Adrenal gland (tissue), 12 donors: ENCODE results near the gene MED26. TPM values are rescaled to one million over a fixed set of nuclear protein-coding genes. Genes with fewer than 3 reads are reported as not detected.

Experiments used
- DNase-seq, 7 donors: peaks; one replicate each; pipeline ENCODE4 v3.0.0-alpha.2; 2019 to 2020
- H3K27ac ChIP-seq, 5 donors: fragments of 200-600 bp; sonication (generic) in 4 of 5; 1 replicate in 3 of 5; 2 replicates in 2 of 5; pipeline versions ENCODE4 v1.5.1 to v1.8.0; 2016 to 2020; ENCODE audit warnings: mild to moderate bottlenecking in 1 of 5
- H3K27me3 ChIP-seq: fragments of 200-600 bp; 2 replicates; pipeline ENCODE4 v1.8.0; 2021
- H3K36me3 ChIP-seq, 2 donors: fragments of 200-600 bp; replicated peaks in 1 of 2; 1 replicate in 1 of 2; 2 replicates in 1 of 2; pipeline versions ENCODE4 v1.5.1 to v1.8.0; 2018 to 2022
- H3K4me1 ChIP-seq, 2 donors: fragments of 200-600 bp; replicated peaks in 1 of 2; 1 replicate in 1 of 2; 2 replicates in 1 of 2; pipeline versions ENCODE4 v1.5.1 to v1.8.0; 2018 to 2021
- H3K4me3 ChIP-seq, 4 donors: fragments of 200-600 bp; sonication (generic) in 3 of 4; one replicate each; pipeline ENCODE4 v1.5.1; 2016 to 2018
- H3K9me3 ChIP-seq, 3 donors: fragments of 200-600 bp; sonication (generic) in 1 of 3; replicated peaks in 1 of 3; 1 replicate in 2 of 3; 2 replicates in 1 of 3; pipeline versions ENCODE4 v1.5.1 to v1.8.0; 2016 to 2021
- CTCF ChIP-seq, 6 experiments: fragments of 450-650 bp in 4 of 6; fragments of 200-600 bp in 2 of 6; sonication (generic) in 1 of 6; IDR thresholded peaks; 1 replicate in 5 of 6; 2 replicates in 1 of 6; pipeline versions ENCODE4 v1.5.1 to v1.8.0; 2016 to 2021; ENCODE audit warnings: antibody characterized with exemption in 6 of 6, mild to moderate bottlenecking in 2 of 6, moderate library complexity in 1 of 6
- POLR2A ChIP-seq, 2 donors: fragments of 450-650 bp; IDR thresholded peaks; one replicate each; pipeline ENCODE4 v1.6.1; 2017; ENCODE audit warnings: antibody characterized with exemption in 2 of 2, mild to moderate bottlenecking in 2 of 2, moderate library complexity in 1 of 2
- WGBS, 4 donors: extraction: QIAGEN DNeasy Blood & Tissue Kit in 2 of 4; methylation state at CpG; one replicate each; pipeline versions ENCODE4 v1.1.5 to v1.1.7; 2013 to 2017; 5-methylcytosine and 5-hydroxymethylcytosine counted together
- intact Hi-C, 2 donors: fragments of 100-400 bp; cut with DNase I; formaldehyde crosslinking; loops; one replicate each; pipeline versions ENCODE4 v1.14.1 to v1.15.0; 2022 to 2023
- polyA plus RNA-seq, 3 donors: library from polyadenylated mRNA; stranded (reverse); fragments of 200-250 nt in 2 of 3; fragments of 350-450 nt in 1 of 3; fragmentation: Illumina TruSeq in 1 of 3; extraction: RNeasy Lipid Tissue Mini Kit (QIAGEN cat#74804) in 1 of 3; gene quantifications; one replicate each; pipeline ENCODE4 v1.2.3, GENCODE V29; 2013 to 2014
- total RNA-seq, 9 donors: library from RNA; depleted of rRNA in 4 of 9; stranded (reverse); fragments of >200 nt in 4 of 9; fragments of 120-200 nt in 1 of 9; fragmentation: NEBNext Ultra II Directional in 1 of 9; extraction: Animal tissue kit (Norgen Biotek cat#: 25700) in 1 of 9; gene quantifications; one replicate each; pipeline versions ENCODE4 v1.1.0 to v1.2.4, GENCODE V29; 2013 to 2023
- donor health status: healthy with polysubstance abuse.
- donor health status: Bipolar disorder and iron deficiency.
- donor health status: DM: yes; HTN: yes; CAD: no.
- donor health status: DM: no; HTN: no; CAD: no.
- donor health status: DM: no; HTN: no; CAD: no.
- donor health status: DM: yes; HTN: yes; CAD: no.

The MED26 gene
- total and polyA plus RNA-seq, 12 donors: 4.6 to 17.3 (median 9.0) TPM

- no peaks in the 10 kb centered on the region for H3K9me3 ChIP-seq
- peak overlapping the region in 1 of 5 donors; percentile 29 for H3K27ac ChIP-seq
- no peak overlapping the region for H3K4me3 ChIP-seq
- 43 to 48% (median 46%) methylated on average over 2 of the region's 2 CpGs for WGBS, 4 donors
- H3K4me1 ChIP-seq: peaks cover 29 to 50% of the 10 kb centered on the region in 2 donors
- no peaks in the 10 kb centered on the region for H3K27me3 ChIP-seq
- TF ChIP-seq CTCF (IDR thresholded peaks at IDR 0.05): no peak
- no peak for TF ChIP-seq POLR2A (IDR thresholded peaks at IDR 0.05)
- DNase-seq: no peak
- intact Hi-C loops: no loop called here
- H3K36me3 ChIP-seq: no peaks in the 10 kb centered on the region
Measured at GRCh38 chr19:16614941-16615340, 13.1 kb downstream of the MED26 start.

GRCh38 chr19:16613841-16614240, 14.2 kb downstream of the MED26 start:
- Histone ChIP-seq H3K9me3 (no peaks in the 10 kb centered on the region), H3K36me3 (no peaks in the 10 kb centered on the region), H3K27ac (peak overlapping the region in 1 of 5 donors; percentile 94), H3K4me1 (peaks cover 22 to 41% of the 10 kb centered on the region in 2 donors), H3K27me3 (no peaks in the 10 kb centered on the region), H3K4me3 (no peak overlapping the region)
- 67 to 91% (median 84%) methylated on average over 1 to 2 of the region's 2 CpGs for WGBS, 4 donors
- DNase-seq: no peak
- intact Hi-C loops: no loop called here
- TF ChIP-seq POLR2A (IDR thresholded peaks at IDR 0.05): no peak
- TF ChIP-seq CTCF (IDR thresholded peaks at IDR 0.05): no peak

GRCh38 chr19:16612636-16613035, 15.4 kb downstream of the MED26 start:
- no peaks in the 10 kb centered on the region for H3K36me3 ChIP-seq
- no peak for DNase-seq
- intact Hi-C loops: no loop called here
- no peaks in the 10 kb centered on the region for H3K9me3 ChIP-seq
- TF ChIP-seq POLR2A (IDR thresholded peaks at IDR 0.05): no peak
- TF ChIP-seq CTCF (IDR thresholded peaks at IDR 0.05): peak in 2 of 6 experiments; percentile 3 to 5
- WGBS, 4 donors: 20 to 29% (median 25%) methylated on average over 3 of the region's 3 CpGs
- peak overlapping the region; percentile 36 to 94 (median 85) for H3K27ac ChIP-seq
- H3K27me3 ChIP-seq: no peaks in the 10 kb centered on the region
- no peak overlapping the region for H3K4me3 ChIP-seq
- H3K4me1 ChIP-seq: peaks cover 27 to 50% of the 10 kb centered on the region in 2 donors

- intact Hi-C loops: no loop called here
- Histone ChIP-seq H3K9me3 (no peaks in the 10 kb centered on the region), H3K27me3 (no peaks in the 10 kb centered on the region), H3K36me3 (no peaks in the 10 kb centered on the region), H3K4me3 (no peak overlapping the region), H3K4me1 (peaks cover 27 to 53% of the 10 kb centered on the region in 2 donors), H3K27ac (peak overlapping the region; percentile 28 to 94 (median 85))
- DNase-seq: no peak
- 85 to 94% (median 88%) methylated on average over 6 of the region's 6 CpGs for WGBS, 4 donors
- no peak for TF ChIP-seq POLR2A (IDR thresholded peaks at IDR 0.05)
- TF ChIP-seq CTCF (IDR thresholded peaks at IDR 0.05): no peak
Measured at GRCh38 chr19:16611121-16611520, 16.9 kb downstream of the MED26 start.
